Calu3 (cell line): ENCODE results near the gene SLC1A2. TPM values are rescaled to one million over a fixed set of nuclear protein-coding genes. Genes with fewer than 3 reads are reported as not detected.

ENCODE experiments used
- BruUV-seq: library from RNA; stranded (reverse); fragments of 400-500 nt; replicated peaks from 2 replicates; lab custom pipeline; 2021; lab: Mats Ljungman, UMichigan
- CTCF ChIA-PET: fragments of 300-600 bp; sonication (Branson Sonifier 250); formaldehyde crosslinking; loops from one replicate; lab custom pipeline; 2022; ENCODE audit warnings: antibody characterized with exemption; lab: Charles Lee
- DNase-seq: peaks from one replicate; pipeline ENCODE4 v3.0.0; 2022
- H3K27ac Mint-ChIP-seq: one replicate; pipeline ENCODE4 v1.8.0; 2022; ENCODE audit warnings: mixed read lengths; ENCODE audit not compliant: unreplicated experiment
- H3K27me3 Mint-ChIP-seq: one replicate; pipeline ENCODE4 v1.8.0; 2022; ENCODE audit warnings: mixed read lengths; ENCODE audit not compliant: unreplicated experiment
- H3K36me3 Mint-ChIP-seq: one replicate; pipeline ENCODE4 v1.8.0; 2022; ENCODE audit warnings: mild to moderate bottlenecking, moderate library complexity, mixed read lengths; ENCODE audit not compliant: insufficient read depth, unreplicated experiment
- H3K4me1 Mint-ChIP-seq: one replicate; pipeline ENCODE4 v1.8.0; 2022; ENCODE audit warnings: mild to moderate bottlenecking, low read depth, mixed read lengths; ENCODE audit not compliant: unreplicated experiment
- H3K4me3 Mint-ChIP-seq: one replicate; pipeline ENCODE4 v1.8.0; 2022; ENCODE audit warnings: mild to moderate bottlenecking, low read depth, moderate library complexity, mixed read lengths; ENCODE audit not compliant: unreplicated experiment
- H3K9me3 Mint-ChIP-seq: one replicate; pipeline ENCODE4 v1.8.0; 2022; ENCODE audit warnings: low read depth, mixed read lengths; ENCODE audit not compliant: unreplicated experiment
- intact Hi-C: fragments of 100-400 bp; cut with micrococcal nuclease; formaldehyde crosslinking; loops from one replicate; pipeline ENCODE4 v1.10.0; 2022; ENCODE audit not compliant: unreplicated experiment
- total RNA-seq: library from RNA; stranded (reverse); gene quantifications from 2 replicates; pipeline ENCODE4 v1.2.3, GENCODE V29; 2022
- TF ChIP-seq, protein P1 (sequence below): fragments of 200-600 bp; IDR thresholded peaks from one replicate; pipeline ENCODE4 v1.8.0; 2022; ENCODE audit warnings: antibody characterized with exemption; ENCODE audit not compliant: unreplicated experiment

The SLC1A2 gene
- total RNA-seq, 1 experiment from 2014 or later: 0.40 TPM

GRCh38 chr11:35330156-35330889, 89.0 kb downstream of the SLC1A2 start:
- no peak overlapping the region for H3K4me3 Mint-ChIP-seq
- intact Hi-C loops: no loop called here
- no peak for DNase-seq
- H3K9me3 Mint-ChIP-seq: peaks cover 6% of the 10 kb centered on the region
- TF ChIP-seq, protein P1, sequence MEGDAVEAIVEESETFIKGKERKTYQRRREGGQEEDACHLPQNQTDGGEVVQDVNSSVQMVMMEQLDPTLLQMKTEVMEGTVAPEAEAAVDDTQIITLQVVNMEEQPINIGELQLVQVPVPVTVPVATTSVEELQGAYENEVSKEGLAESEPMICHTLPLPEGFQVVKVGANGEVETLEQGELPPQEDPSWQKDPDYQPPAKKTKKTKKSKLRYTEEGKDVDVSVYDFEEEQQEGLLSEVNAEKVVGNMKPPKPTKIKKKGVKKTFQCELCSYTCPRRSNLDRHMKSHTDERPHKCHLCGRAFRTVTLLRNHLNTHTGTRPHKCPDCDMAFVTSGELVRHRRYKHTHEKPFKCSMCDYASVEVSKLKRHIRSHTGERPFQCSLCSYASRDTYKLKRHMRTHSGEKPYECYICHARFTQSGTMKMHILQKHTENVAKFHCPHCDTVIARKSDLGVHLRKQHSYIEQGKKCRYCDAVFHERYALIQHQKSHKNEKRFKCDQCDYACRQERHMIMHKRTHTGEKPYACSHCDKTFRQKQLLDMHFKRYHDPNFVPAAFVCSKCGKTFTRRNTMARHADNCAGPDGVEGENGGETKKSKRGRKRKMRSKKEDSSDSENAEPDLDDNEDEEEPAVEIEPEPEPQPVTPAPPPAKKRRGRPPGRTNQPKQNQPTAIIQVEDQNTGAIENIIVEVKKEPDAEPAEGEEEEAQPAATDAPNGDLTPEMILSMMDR: no peak
- CTCF ChIA-PET: interaction anchor here (0.5 to 1.0 kb wide), 2 partner anchors 44 to 55 kb away, joined by 3 read pairs; no protein-coding TSS in a partner anchor
- H3K4me1 Mint-ChIP-seq: no peaks in the 10 kb centered on the region
- no peak overlapping the region for H3K27ac Mint-ChIP-seq
- no TSS peak for BruUV-seq
- no peaks in the 10 kb centered on the region for H3K27me3 Mint-ChIP-seq
- H3K36me3 Mint-ChIP-seq: no peaks in the 10 kb centered on the region

GRCh38 chr11:35327829-35328228, 91.5 kb downstream of the SLC1A2 start:
- intact Hi-C loops: no loop called here
- Mint-ChIP-seq H3K4me3 (no peak overlapping the region), H3K27me3 (no peaks in the 10 kb centered on the region), H3K27ac (no peak overlapping the region), H3K4me1 (peaks cover 14% of the 10 kb centered on the region), H3K36me3 (no peaks in the 10 kb centered on the region), H3K9me3 (peaks cover 6% of the 10 kb centered on the region)
- CTCF ChIA-PET: no interaction called here
- TF ChIP-seq, protein P1: no peak
- BruUV-seq: no TSS peak
- DNase-seq: no peak

DNA sequence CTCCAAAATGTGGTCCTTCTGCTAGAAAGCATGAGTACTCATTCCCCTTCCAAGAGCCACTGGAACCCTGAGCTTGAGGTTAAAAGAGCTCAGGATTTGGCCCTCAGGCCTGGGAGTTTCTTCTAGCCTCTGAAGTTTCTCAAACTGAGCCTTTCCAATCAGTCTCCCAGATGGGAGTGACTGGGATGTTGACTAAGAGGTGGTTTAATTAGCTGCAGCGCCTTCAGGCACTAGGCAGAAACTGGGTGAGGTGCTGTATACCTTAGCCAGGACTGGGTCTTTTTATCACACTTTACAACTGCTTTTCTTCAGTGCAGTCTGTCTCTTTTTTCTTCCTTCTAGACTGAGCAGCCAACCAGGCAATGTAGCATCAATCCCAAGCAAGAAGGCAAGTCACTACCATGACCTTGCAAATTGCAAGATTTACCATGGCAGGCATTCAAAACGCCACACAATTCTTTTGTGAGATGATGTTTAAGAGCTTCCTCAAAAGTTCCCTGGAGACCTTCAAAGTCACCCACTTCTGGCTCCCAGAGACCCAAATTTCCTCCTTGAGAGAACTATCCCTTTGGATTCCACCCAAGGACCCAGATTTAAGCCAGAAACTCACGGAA, 93.0 kb downstream of the SLC1A2 start:
- H3K4me3 Mint-ChIP-seq: no peak overlapping the region
- no TSS peak for BruUV-seq
- H3K4me1 Mint-ChIP-seq: peaks cover 24% of the 10 kb centered on the region
- intact Hi-C loops: no loop called here
- no peaks in the 10 kb centered on the region for H3K36me3 Mint-ChIP-seq
- CTCF ChIA-PET: no interaction called here
- TF ChIP-seq, protein P1: no peak
- H3K9me3 Mint-ChIP-seq: peaks cover 2% of the 10 kb centered on the region
- H3K27ac Mint-ChIP-seq: no peak overlapping the region
- no peak for DNase-seq
- H3K27me3 Mint-ChIP-seq: no peaks in the 10 kb centered on the region

- DNase-seq: no peak
- BruUV-seq: no TSS peak
- TF ChIP-seq, protein P1: no peak
- peaks cover 24% of the 10 kb centered on the region for H3K4me1 Mint-ChIP-seq
- H3K27me3 Mint-ChIP-seq: no peaks in the 10 kb centered on the region
- CTCF ChIA-PET: interaction anchor here (0.6 kb wide), 1 partner anchor 669 kb away, joined by 4 read pairs; no protein-coding TSS in a partner anchor
- intact Hi-C loops: no loop called here
- no peak overlapping the region for H3K27ac Mint-ChIP-seq
- H3K36me3 Mint-ChIP-seq: no peaks in the 10 kb centered on the region
- no peak overlapping the region for H3K4me3 Mint-ChIP-seq
- peaks cover 7% of the 10 kb centered on the region for H3K9me3 Mint-ChIP-seq
Observed at GRCh38 chr11:35324981-35325380, 94.4 kb downstream of the SLC1A2 start.
